Transverse colon (tissue), 4 donors: ENCODE results near the gene SMAD4. TPM values are rescaled to one million over a fixed set of nuclear protein-coding genes. Genes with fewer than 3 reads are reported as not detected.

ENCODE experiments used
- DNase-seq: peaks from one replicate; pipeline ENCODE4 v3.0.0-alpha.2; 2019
- H3K27ac ChIP-seq, 4 donors: fragments of 200-600 bp; sonication (generic); 2 replicates each; pipeline ENCODE4 v1.5.1; 2016 to 2018; ENCODE audit warnings: inconsistent platforms in 4 of 4
- H3K27me3 ChIP-seq: fragments of 200-600 bp; sonication (generic); 2 replicates; pipeline ENCODE4 v1.5.1; 2017; ENCODE audit warnings: inconsistent platforms
- H3K36me3 ChIP-seq, 4 donors: fragments of 200-600 bp; sonication (generic); 2 replicates each; pipeline ENCODE4 v1.5.1; 2017 to 2019; ENCODE audit warnings: inconsistent platforms in 4 of 4
- H3K4me1 ChIP-seq, 4 donors: fragments of 200-600 bp; sonication (generic); 2 replicates each; pipeline ENCODE4 v1.5.1; 2017 to 2020; ENCODE audit warnings: inconsistent platforms in 4 of 4
- H3K4me3 ChIP-seq, 4 donors: fragments of 200-600 bp; sonication (generic); 1 replicate in 1 of 4; 2 replicates in 3 of 4; pipeline versions ENCODE4 v1.5.1 to v1.6.1; 2017 to 2019; ENCODE audit warnings: inconsistent platforms in 4 of 4
- H3K9me3 ChIP-seq, 2 donors: fragments of 200-600 bp; sonication (generic); 2 replicates each; pipeline ENCODE4 v1.5.1; 2017 to 2019; ENCODE audit warnings: inconsistent platforms in 2 of 2
- CTCF ChIP-seq, 5 experiments: fragments of 200-600 bp in 3 of 5; fragments of 450-650 bp in 2 of 5; sonication (generic) in 3 of 5; IDR thresholded peaks; 1 replicate in 2 of 5; 2 replicates in 3 of 5; pipeline ENCODE4 v1.5.1; 2016 to 2017; ENCODE audit warnings: antibody characterized with exemption in 5 of 5, inconsistent platforms in 3 of 5, mild to moderate bottlenecking in 2 of 5, moderate library complexity in 1 of 5
- EP300 ChIP-seq: sonication (generic); formaldehyde crosslinking; IDR thresholded peaks from one replicate; pipeline ENCODE4 v1.6.1; 2017; ENCODE audit warnings: antibody characterized with exemption, low read depth
- POLR2A ChIP-seq: fragments of 450-650 bp; IDR thresholded peaks from one replicate; pipeline ENCODE4 v1.6.1; 2016; ENCODE audit warnings: antibody characterized with exemption, mild to moderate bottlenecking, moderate library complexity
- POLR2AphosphoS5 ChIP-seq, 3 donors: sonication (generic); formaldehyde crosslinking; IDR thresholded peaks; one replicate each; pipeline ENCODE4 v1.6.1; 2016; ENCODE audit warnings: antibody characterized with exemption in 3 of 3
- WGBS, 2 donors: methylation state at CpG; one replicate each; pipeline ENCODE4 v1.1.5; 2018; ENCODE audit warnings: low coverage in 1 of 2; 5-methylcytosine and 5-hydroxymethylcytosine counted together
- in situ Hi-C, 4 donors: fragments of 200-750 bp; cut with MboI; loops; one replicate each; pipeline versions ENCODE4 v1.15.0 to v1.15.1; 2017; ENCODE audit warnings: low sequenced_read_pairs in 3 of 4, low pct_ligation_motif_present in 1 of 4, low pct_unique_long_range_greater_than_20kb in 1 of 4
- intact Hi-C: fragments of 100-400 bp; cut with DNase I; formaldehyde crosslinking; loops from one replicate; pipeline ENCODE4 v1.15.1; 2023; ENCODE audit warnings: low total_unique reads
- total RNA-seq, 4 donors: library from RNA; depleted of rRNA; stranded (reverse); fragments of >200 nt; gene quantifications; one replicate each; pipeline ENCODE4 v1.1.0, GENCODE V29; 2016

Gene SMAD4
- total RNA-seq, 4 donors from 2014 or later: 77.1 to 172 (median 85.6) TPM

GRCh38 chr18:51128533-51128932 is 98.5 kb downstream of the SMAD4 start:
- Histone ChIP-seq H3K36me3 (no peaks in the 10 kb centered on the region), H3K4me1 (no peaks in the 10 kb centered on the region), H3K27me3 (no peaks in the 10 kb centered on the region), H3K9me3 (no peaks in the 10 kb centered on the region), H3K27ac (no peak overlapping the region), H3K4me3 (no peak overlapping the region)
- TF ChIP-seq POLR2A (no peak), EP300 (no peak), CTCF (IDR thresholded peaks at IDR 0.05) (no peak), POLR2AphosphoS5 (IDR thresholded peaks at IDR 0.05) (no peak)
- in situ Hi-C loops: no loop called here
- intact Hi-C loops: no loop called here
- 81 to 91% methylated on average over 4 of the region's 4 CpGs for WGBS, 2 donors
- DNase-seq: no peak

- TF ChIP-seq POLR2A: no peak
- TF ChIP-seq POLR2AphosphoS5 (IDR thresholded peaks at IDR 0.05): no peak
- TF ChIP-seq CTCF (IDR thresholded peaks at IDR 0.05): no peak
- TF ChIP-seq EP300: no peak
- in situ Hi-C loops: no loop called here
- WGBS, 2 donors: 40 to 52% methylated on average over 2 to 6 of the region's 6 CpGs
- H3K4me1 ChIP-seq: no peaks in the 10 kb centered on the region
- no peak overlapping the region for H3K27ac ChIP-seq
- no peaks in the 10 kb centered on the region for H3K36me3 ChIP-seq
- no peaks in the 10 kb centered on the region for H3K27me3 ChIP-seq
- no peak overlapping the region for H3K4me3 ChIP-seq
- DNase-seq: no peak
- no peaks in the 10 kb centered on the region for H3K9me3 ChIP-seq
- intact Hi-C loops: no loop called here
Measured at GRCh38 chr18:51132256-51132935, 102.4 kb downstream of the SMAD4 start.

GRCh38 chr18:51133580-51134160 is 103.7 kb downstream of the SMAD4 start:
- in situ Hi-C loops: no loop called here
- Histone ChIP-seq H3K9me3 (no peaks in the 10 kb centered on the region), H3K4me3 (no peak overlapping the region), H3K36me3 (no peaks in the 10 kb centered on the region), H3K4me1 (no peaks in the 10 kb centered on the region), H3K27me3 (no peaks in the 10 kb centered on the region), H3K27ac (no peak overlapping the region)
- DNase-seq: no peak
- intact Hi-C loops: no loop called here
- WGBS, 2 donors: 60 to 78% methylated on average over 2 to 12 of the region's 12 CpGs
- TF ChIP-seq POLR2AphosphoS5 (IDR thresholded peaks at IDR 0.05) (no peak), CTCF (IDR thresholded peaks at IDR 0.05) (no peak), POLR2A (no peak), EP300 (no peak)

Other genes with a start within 250 kb of the SMAD4 start
- gene MRO, start 210.2 kb upstream of the SMAD4 start, total RNA-seq: under 1 TPM in 2 of 4 donors, not detected in 2; 0.16 to 0.27 TPM
- gene ME2, start 151.1 kb upstream of the SMAD4 start, total RNA-seq: 10 to 100 TPM; 28.8 to 84.5 (median 53.2) TPM
- gene ELAC1, start 62.2 kb upstream of the SMAD4 start, total RNA-seq: 1 to 10 TPM in 3 of 4 donors, not detected in 1; 3.2 to 9.6 (median 6.4) TPM
- gene MEX3C, start 167.5 kb downstream of the SMAD4 start, total RNA-seq: 10 to 100 TPM; 11.3 to 27.8 (median 24.2) TPM